Smooth muscle cell (in vitro differentiated cells): ENCODE results near the gene ITGA6. TPM values are rescaled to one million over a fixed set of nuclear protein-coding genes. Genes with fewer than 3 reads are reported as not detected.

Experiments
- DNase-seq: peaks from one replicate; lab custom pipeline; 2025; ENCODE audit not compliant: unreplicated experiment; lab: John Stamatoyannopoulos, UW
- H2AFZ ChIP-seq: fragments of 200-600 bp; sonication (generic); 2 replicates; pipeline ENCODE4 v1.6.0; 2016; ENCODE audit warnings: antibody characterized with exemption, low read depth, mild to moderate bottlenecking
- H3F3A ChIP-seq: fragments of 200-600 bp; sonication (generic); 2 replicates; pipeline ENCODE4 v1.6.0; 2017; ENCODE audit warnings: antibody characterized with exemption, low read depth
- H3K27ac ChIP-seq: fragments of 200-600 bp; sonication (generic); 2 replicates; pipeline ENCODE4 v1.5.1; 2016; ENCODE audit warnings: low read depth, mild to moderate bottlenecking
- H3K27me3 ChIP-seq: fragments of 200-600 bp; sonication (generic); 2 replicates; pipeline ENCODE4 v1.6.1; 2016; ENCODE audit warnings: low read depth, mild to moderate bottlenecking
- H3K36me3 ChIP-seq: fragments of 200-600 bp; sonication (generic); 2 replicates; pipeline ENCODE4 v1.5.1; 2016; ENCODE audit warnings: low read depth
- H3K4me1 ChIP-seq: fragments of 200-600 bp; sonication (generic); 2 replicates; pipeline ENCODE4 v1.5.1; 2016; ENCODE audit warnings: low read depth
- H3K4me2 ChIP-seq: fragments of 200-600 bp; sonication (generic); 2 replicates; pipeline ENCODE4 v1.6.0; 2016; ENCODE audit warnings: mild to moderate bottlenecking
- H3K4me3 ChIP-seq: fragments of 200-600 bp; sonication (generic); 2 replicates; pipeline ENCODE4 v1.5.1; 2016; ENCODE audit warnings: mild to moderate bottlenecking
- H3K79me2 ChIP-seq: fragments of 200-600 bp; sonication (generic); 2 replicates; pipeline ENCODE4 v1.6.0; 2016; ENCODE audit warnings: low read depth, mild to moderate bottlenecking
- H3K9ac ChIP-seq: fragments of 200-600 bp; sonication (generic); 2 replicates; pipeline ENCODE4 v1.6.0; 2016; ENCODE audit warnings: low read depth
- H3K9me3 ChIP-seq: fragments of 200-600 bp; sonication (generic); replicated peaks from 2 replicates; pipeline ENCODE4 v1.5.1; 2016; ENCODE audit warnings: low read depth
- H4K20me1 ChIP-seq: fragments of 200-600 bp; sonication (generic); 2 replicates; pipeline ENCODE4 v1.6.0; 2016; ENCODE audit warnings: low read depth
- CTCF ChIP-seq: fragments of 200-600 bp; sonication (generic); IDR thresholded peaks from 2 replicates; pipeline ENCODE4 v1.5.1; 2017; ENCODE audit warnings: borderline replicate concordance, mild to moderate bottlenecking, antibody characterized with exemption; ENCODE audit not compliant: insufficient read depth, poor library complexity, severe bottlenecking
- WGBS: methylation state at CpG from one replicate; pipeline ENCODE4 v1.1.7; 2016; ENCODE audit warnings: low lambda C conversion rate; 5-methylcytosine and 5-hydroxymethylcytosine counted together
- polyA plus RNA-seq: library from polyadenylated mRNA; unstranded; fragments of >200 nt; fragmentation: Nextera tagmentation; extraction: Ambion mirVana; gene quantifications from 2 replicates; pipeline ENCODE4 v1.2.1, GENCODE V29; 2016
- total RNA-seq: library from RNA; depleted of rRNA; stranded (reverse); fragments of >200 nt; gene quantifications from 2 replicates; pipeline ENCODE4 v1.2.3, GENCODE V29; 2014

ITGA6 gene
- total and polyA plus RNA-seq, 2 experiments from 2014 or later: 11.8 to 198 TPM

- peaks cover 65% of the 10 kb centered on the region for H3K27me3 ChIP-seq
- H4K20me1 ChIP-seq: peaks cover 5% of the 10 kb centered on the region
- H3K4me1 ChIP-seq: peaks cover 14% of the 10 kb centered on the region
- H3K79me2 ChIP-seq: peaks cover 11% of the 10 kb centered on the region
- no peaks in the 10 kb centered on the region for H3K9me3 ChIP-seq
- H3F3A ChIP-seq: no peaks in the 10 kb centered on the region
- no peaks in the 10 kb centered on the region for H3K36me3 ChIP-seq
- under 1% methylated on average over 59 of the region's 63 CpGs for WGBS
- DNase-seq: no peak
- TF ChIP-seq CTCF: no peak
- H3K4me3 ChIP-seq: peak overlapping the region; percentile 58
- H3K27ac ChIP-seq: peak overlapping the region; percentile 18
- peak overlapping the region; percentile 98 for H3K4me2 ChIP-seq
- H3K9ac ChIP-seq: peak overlapping the region; percentile 12
- peak overlapping the region; percentile 59 for H2AFZ ChIP-seq
Observed at GRCh38 chr2:172427990-172428831, 825 bp downstream of the ITGA6 start.

GRCh38 chr2:172428832-172429210, 1.4 kb downstream of the ITGA6 start:
- Histone ChIP-seq H3K9me3 (no peaks in the 10 kb centered on the region), H3K4me3 (peak overlapping the region; percentile 58), H2AFZ (no peak overlapping the region), H4K20me1 (peaks cover 5% of the 10 kb centered on the region), H3F3A (no peaks in the 10 kb centered on the region), H3K4me1 (peaks cover 14% of the 10 kb centered on the region), H3K36me3 (no peaks in the 10 kb centered on the region), H3K79me2 (peaks cover 11% of the 10 kb centered on the region), H3K9ac (peak overlapping the region; percentile 12), H3K27me3 (peaks cover 65% of the 10 kb centered on the region), H3K4me2 (peak overlapping the region; percentile 98), H3K27ac (peak overlapping the region; percentile 18)
- WGBS: 14% methylated on average over 9 of the region's 9 CpGs
- no peak for TF ChIP-seq CTCF
- no peak for DNase-seq

GRCh38 chr2:172429301-172429968, 2.0 kb downstream of the ITGA6 start:
- TF ChIP-seq CTCF: no peak
- H3K9me3 ChIP-seq: no peaks in the 10 kb centered on the region
- DNase-seq: no peak
- H3K4me1 ChIP-seq: peaks cover 14% of the 10 kb centered on the region
- H2AFZ ChIP-seq: no peak overlapping the region
- H3K79me2 ChIP-seq: peaks cover 11% of the 10 kb centered on the region
- H3K27ac ChIP-seq: peak overlapping the region; percentile 66
- H3K27me3 ChIP-seq: peaks cover 64% of the 10 kb centered on the region
- H3K4me2 ChIP-seq: peak overlapping the region; percentile 98
- no peaks in the 10 kb centered on the region for H3F3A ChIP-seq
- 26% methylated on average over 9 of the region's 9 CpGs for WGBS
- H3K36me3 ChIP-seq: no peaks in the 10 kb centered on the region
- H3K4me3 ChIP-seq: peak overlapping the region; percentile 58
- H3K9ac ChIP-seq: peak overlapping the region; percentile 12
- peaks cover 5% of the 10 kb centered on the region for H4K20me1 ChIP-seq
